ENCODE measurements around the gene CACNA1C. TPM values are rescaled to one million over a fixed set of nuclear protein-coding genes. Genes with fewer than 3 reads are reported as not detected.

CACNA1C gene
- polyA plus RNA-seq, 1 donor, result 11.4 TPM

DNA sequence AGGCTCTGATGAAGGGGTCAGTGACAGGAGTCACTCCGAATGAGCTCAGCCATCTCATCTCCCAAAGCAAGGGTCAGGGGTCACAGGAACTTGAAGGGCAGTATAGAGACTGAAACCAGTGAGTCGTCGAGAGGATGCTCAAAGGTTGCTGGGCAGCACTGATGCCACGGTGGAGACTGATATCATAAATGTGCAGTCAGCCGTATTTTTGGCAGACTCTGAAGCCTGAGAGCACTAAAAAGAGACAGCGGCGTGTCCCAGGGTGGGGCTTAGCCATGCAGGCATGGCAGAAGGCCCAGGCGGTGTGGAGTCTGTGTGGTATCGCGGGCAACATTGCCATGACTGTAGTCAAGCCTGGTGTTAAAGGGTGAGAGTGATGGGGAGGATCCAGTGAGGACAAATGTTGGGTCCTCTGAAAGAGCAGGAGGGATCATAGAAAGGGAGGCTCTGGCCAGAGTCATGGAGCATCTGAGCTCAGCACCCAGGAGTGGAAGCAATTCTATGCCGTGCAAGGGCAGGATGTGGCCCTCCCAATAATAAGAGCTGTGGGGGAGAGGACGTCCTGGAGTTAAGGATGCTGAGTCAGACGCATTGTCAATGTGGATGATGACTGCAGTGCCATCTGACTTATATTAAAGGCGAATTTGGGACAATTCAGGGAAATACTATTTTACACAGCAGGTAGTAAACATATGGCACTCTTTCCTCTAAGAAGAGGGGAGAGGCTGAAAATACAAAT lies 500.8 kb downstream of the CACNA1C start:
- DNase-seq, result no peak

DNA sequence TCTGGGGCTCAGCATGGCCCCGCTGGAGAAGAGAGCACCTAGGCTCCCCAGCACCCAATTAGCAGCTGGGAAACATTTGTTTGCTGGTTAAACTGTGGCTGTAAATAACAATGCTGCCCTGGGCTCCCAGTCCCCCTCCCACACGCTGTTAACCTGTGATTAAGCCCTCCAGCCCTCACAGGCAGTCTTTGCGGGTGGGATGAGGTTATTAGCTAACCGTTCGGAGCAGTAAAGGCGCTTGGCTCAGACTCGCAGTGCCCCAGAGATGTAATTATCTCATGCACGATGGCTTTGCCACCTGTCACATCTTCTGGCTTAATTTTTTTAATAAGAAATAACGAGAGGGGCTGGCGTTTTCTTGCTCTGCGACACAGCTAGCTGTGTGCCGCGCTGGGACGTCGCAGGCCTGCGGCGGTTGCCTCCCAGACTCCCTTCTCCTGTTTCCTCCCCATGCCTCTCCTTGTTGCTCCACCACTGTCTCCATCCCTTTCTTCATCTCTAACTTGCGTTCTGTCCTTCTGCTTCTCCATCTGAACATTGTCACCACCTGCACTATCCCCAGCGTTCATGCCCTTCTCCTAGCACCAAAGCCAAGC lies 502.8 kb downstream of the CACNA1C start:
- no peak for DNase-seq

DNA sequence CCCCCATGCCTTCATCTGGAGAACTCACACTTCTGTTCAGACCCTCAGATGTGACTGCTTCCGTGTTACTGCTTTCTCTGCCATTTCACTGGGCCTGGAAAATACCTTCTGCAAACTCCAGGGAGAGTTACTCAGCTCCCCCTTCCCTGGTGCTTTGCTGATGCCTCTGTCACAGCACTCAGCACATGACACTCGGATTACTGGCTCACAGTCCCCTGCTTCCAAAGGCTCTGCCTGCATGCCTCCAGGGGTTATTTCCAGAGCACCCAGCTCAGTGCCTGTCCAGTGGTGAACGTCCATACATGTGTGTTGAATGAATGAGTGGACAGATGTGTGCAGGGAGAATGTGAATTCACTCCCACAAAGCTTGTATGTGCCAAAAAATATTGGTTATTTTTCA lies 504.8 kb downstream of the CACNA1C start:
- DNase-seq, result no peak

- no peak for DNase-seq
These were observed 507.1 kb downstream of the CACNA1C start for GRCh38 chr12:2559931-2560330.

DNA sequence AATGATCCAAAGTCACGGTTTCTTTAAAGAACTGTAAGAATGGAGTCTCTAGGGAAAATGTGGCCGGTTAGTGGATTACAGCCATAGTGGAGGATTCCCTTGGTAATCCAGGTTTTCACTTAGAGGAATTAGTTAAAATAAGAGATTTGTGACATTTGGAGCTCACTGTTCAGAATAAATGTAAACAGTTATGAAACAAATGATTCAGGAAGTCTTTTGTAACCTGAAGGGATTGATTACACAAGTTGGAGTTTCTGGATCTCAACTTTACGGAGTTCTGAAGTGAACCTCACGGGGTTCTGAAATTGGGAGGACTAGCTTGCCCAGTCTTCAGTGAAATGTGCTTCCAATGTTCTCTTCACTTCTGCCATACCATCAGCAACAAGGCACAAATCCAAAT lies 507.6 kb downstream of the CACNA1C start:
- no peak for DNase-seq

DNA sequence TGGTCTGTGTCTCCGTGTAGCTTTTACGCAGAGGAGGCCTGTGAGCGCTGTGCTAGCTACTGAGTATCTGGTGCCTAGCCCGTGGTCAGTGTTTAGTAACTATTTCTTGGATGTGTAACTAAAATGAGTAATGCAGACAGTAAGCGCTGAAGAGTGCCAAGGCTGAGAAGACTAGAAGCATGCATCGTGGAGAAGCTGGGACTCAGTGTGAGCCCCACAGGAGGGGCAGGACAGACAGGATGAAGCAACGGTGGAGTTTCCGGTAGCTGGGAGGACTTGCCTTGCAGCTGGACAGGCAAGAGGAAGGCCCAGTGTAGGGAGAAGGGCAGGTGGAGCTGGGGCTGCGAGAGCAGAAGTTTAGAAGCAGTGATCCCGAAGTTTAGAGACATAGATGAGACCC lies 508.6 kb downstream of the CACNA1C start:
- DNase-seq, result no peak

GRCh38 chr12:2562400-2562799 lies 509.6 kb downstream of the CACNA1C start:
- no peak for DNase-seq

DNA sequence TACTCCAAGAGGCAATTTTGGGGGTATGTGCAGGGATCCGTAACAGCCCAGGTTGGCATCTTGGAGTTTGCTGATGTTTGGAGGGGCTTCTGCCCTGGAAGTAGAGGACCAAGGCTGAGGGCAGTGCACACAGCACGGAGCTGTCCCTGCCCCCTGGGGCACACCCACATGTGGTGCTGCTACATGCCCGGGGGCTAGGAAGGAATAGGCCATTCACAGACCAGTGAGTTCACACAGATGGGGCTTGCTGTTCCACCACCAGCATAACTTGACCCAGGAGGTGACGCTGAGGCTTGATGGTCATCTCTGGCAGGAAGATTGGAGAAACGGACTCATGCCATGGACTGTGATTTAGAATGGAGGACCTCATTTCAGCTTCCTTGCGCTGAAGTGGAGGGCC lies 510.9 kb downstream of the CACNA1C start:
- no peak for DNase-seq

DNA sequence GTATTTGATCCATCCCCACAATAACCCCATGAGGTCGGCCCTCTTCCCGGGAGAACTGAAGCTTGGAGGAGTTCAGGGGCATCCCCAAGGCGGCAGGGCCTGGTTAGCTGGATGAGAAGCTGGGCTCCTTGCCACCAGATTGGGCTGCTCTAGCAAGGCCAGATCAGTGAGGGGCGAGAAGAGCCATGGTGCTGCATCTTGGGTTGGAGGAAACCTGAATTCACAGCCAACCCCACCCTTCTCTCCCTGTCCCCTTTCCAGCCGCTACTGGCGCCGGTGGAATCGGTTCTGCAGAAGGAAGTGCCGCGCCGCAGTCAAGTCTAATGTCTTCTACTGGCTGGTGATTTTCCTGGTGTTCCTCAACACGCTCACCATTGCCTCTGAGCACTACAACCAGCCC lies 513.4 kb downstream of the CACNA1C start:
- DNase-seq, result no peak

- DNase-seq, result no peak
These were observed 514.9 kb downstream of the CACNA1C start for GRCh38 chr12:2567711-2568110.

- DNase-seq, result no peak
These were observed 517.8 kb downstream of the CACNA1C start for GRCh38 chr12:2570562-2570961.

DNA sequence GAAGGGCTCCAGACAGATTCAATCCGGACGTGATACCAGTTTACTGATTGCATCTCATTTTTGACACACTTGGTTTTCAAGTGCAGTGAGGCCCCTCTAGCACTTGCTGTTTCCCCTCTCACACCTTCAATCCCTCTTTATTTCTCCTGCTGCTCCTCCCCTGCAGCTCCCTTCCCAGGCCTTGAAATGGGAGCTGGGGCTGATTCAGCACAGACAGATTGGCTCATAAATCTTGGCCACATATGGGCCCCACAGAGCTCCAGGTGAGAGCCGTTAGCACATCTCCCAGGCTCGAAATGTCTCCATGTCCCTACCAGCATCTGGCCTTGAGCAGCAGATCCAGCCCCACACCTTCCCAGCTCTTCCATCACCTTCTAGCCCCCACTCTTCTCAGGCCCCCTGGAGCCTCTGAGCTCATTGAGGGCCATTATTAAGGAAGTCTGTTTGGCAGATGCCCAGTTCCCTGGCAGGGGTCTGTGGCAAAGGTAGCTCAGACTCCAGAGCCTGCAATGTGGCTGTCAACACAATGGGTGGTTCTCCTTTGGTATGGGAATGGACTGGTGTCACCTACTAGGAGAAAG lies 521.7 kb downstream of the CACNA1C start:
- no peak for DNase-seq

DNA sequence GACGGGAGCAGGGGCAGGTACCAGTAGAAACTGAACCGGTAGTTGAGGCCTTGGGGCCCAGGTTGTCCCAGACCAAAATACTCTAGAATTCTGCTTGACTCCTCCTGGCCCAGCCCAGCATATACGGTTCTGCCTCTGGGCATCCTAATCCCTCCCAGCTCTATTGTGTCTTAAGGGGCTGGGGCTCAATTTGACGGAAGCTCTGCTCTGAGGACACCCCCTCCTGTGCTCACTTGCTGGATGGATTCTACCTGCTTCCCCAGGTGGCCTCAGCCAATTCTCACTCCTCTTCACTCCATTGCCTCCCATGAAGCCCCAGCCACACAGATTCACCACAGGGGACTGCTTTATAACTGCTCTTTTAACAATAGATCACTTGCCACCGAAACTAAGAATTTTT lies 522.5 kb downstream of the CACNA1C start:
- DNase-seq, result no peak

DNA sequence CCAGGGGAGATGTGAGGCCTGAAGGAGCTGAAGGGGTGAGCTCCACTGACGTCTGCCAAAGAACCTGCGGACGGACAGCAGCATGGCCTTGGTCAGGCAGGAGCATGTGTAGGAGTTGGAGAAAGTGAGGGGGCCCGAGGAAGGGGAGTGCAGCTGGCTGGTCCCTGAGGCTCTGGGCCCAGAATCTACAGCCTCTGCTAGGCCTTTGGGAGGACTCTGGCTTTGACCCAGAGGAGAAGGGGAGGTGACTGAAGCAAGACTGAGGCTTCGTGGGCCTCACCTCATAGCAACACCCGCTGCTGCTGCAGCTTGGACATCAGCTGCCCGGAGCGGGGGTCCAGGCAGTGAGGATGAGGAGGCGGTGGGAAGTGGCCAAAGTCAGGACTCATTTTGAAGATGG lies 525.4 kb downstream of the CACNA1C start:
- no peak for DNase-seq

DNA sequence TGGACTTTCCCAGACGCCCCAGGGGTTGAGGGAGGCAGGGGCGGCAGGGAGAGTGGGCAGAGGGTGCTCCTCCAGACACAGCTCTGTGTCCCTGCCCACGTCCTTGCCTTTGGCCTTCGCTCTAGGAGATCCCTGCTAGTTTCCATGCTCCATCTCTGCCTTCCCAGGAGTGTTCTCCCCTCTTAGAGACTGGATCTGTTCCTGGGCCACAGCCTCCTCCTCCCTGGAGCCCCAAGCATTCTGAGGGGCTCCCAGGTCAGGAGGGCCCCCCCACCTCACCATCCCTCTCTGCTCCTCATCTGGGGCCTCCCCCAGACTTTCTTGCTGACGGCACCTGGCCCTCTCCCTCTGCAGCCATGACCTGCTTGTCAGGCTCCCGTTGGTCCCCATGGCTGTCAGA lies 526.0 kb downstream of the CACNA1C start:
- DNase-seq, result no peak

DNA sequence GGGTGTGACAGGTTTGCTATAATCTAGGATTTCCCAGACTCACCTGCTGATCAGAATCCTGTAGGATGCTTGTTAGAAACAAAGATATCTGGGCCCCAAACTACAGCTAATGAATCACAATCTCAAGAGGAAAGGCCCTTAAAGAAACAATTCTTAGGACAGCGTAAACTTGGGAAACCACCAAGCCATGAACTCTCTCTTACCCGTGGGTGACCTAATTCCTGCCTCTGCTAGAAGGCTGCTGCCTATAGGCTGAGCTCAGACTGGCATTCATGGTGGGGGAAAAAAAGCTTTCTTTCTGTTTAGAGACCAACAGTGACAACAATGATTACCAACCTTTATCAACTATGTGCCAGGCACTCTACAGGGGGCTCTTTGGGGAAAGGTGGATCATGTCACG lies 528.0 kb downstream of the CACNA1C start:
- DNase-seq, result no peak

DNA sequence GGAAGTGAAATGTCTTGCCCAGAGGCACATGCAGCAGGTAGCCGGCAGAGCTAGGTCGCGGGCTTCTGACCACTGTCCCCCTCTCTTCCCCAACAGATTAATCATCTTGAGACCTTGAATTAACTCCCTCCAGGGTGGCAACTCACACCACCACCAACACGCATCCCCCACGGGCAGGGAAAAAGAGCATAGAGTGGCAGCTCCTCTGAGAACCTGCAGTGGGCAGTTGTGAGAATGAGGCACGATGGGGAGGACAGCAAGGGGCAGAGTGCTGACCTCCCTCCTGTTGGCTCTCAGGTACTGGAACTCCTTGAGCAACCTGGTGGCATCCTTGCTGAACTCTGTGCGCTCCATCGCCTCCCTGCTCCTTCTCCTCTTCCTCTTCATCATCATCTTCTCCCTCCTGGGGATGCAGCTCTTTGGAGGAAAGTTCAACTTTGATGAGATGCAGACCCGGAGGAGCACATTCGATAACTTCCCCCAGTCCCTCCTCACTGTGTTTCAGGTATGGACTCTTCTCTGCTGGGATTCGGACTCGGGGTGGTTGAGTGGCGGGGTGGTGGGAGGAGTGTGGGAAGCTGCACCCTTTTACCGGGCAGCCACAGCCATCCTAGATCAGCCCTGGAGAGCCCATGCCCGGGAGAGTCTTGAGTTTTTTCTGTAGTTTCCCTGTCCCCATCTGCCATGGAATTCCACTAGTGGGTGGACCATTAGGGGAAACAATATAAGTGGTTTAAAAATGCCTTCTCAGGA lies 528.7 kb downstream of the CACNA1C start:
- no peak for DNase-seq

DNA sequence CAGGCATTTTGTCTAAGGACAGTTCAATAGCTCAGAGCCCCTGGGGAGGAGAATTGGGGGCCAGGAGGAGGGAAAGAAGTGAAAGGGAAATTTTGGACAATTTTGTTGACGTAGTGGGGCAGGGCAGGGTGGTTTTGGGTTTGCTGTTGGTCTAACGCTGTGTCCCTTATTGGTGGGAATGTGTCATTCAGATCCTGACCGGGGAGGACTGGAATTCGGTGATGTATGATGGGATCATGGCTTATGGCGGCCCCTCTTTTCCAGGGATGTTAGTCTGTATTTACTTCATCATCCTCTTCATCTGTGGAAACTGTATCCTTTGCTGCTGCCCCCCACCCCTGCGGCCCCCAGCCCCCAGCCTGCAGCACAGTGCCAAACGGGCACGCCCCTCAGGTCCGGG lies 529.8 kb downstream of the CACNA1C start:
- no peak for DNase-seq

DNA sequence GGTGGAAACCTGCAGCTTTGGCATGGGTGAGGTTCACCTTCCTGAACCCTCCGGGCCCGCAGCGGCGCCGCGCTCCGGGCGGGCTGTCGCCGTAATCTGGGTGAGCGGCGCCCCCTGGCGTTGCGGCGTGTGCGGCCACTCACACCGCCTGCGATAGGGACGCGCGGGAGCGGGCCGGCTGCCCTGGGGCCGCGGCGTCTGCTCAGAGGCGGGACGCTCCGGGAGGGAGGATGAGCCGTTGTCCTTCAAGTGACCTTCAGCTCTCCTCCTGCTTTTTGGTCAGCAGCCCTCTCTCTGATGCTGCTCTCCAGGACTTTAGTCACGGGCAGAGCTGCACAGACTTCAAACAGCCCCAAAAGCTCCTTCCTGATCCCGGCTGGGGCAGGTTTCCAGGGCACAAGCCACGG lies 530.3 kb downstream of the CACNA1C start:
- DNase-seq, result peak; percentile 61

GRCh38 chr12:2583642-2584401 lies 531.0 kb downstream of the CACNA1C start:
- DNase-seq, result no peak

- DNase-seq, result no peak
These were observed 533.6 kb downstream of the CACNA1C start for GRCh38 chr12:2586156-2587038.
